HepG2 (cell line): ENCODE data around the gene JMJD6. TPM values are rescaled to one million over a fixed set of nuclear protein-coding genes. Genes with fewer than 3 reads are reported as not detected.

Source experiments
- AGO1 ChIP-seq: fragments of 200-400 bp; formaldehyde crosslinking; IDR thresholded peaks from 2 replicates; pipeline ENCODE4 v1.6.1; 2017; ENCODE audit warnings: mild to moderate bottlenecking, low read depth, low read length, moderate library complexity; ENCODE audit not compliant: poor library complexity, severe bottlenecking
- ARHGAP35 ChIP-seq: sonication (generic); formaldehyde crosslinking; IDR thresholded peaks from 2 replicates; pipeline ENCODE4 v1.9.0; 2022; ENCODE audit warnings: mild to moderate bottlenecking, inconsistent platforms, moderate library complexity, missing genetic modification reagents, borderline replicate concordance
- HNRNPLL ChIP-seq: fragments of 200-400 bp; formaldehyde crosslinking; IDR thresholded peaks from 2 replicates; pipeline ENCODE4 v1.6.1; 2017; ENCODE audit warnings: mild to moderate bottlenecking, low read depth, low read length; ENCODE audit not compliant: poor library complexity, severe bottlenecking
- HOXA9 ChIP-seq: sonication (generic); formaldehyde crosslinking; IDR thresholded peaks from 2 replicates; pipeline ENCODE4 v1.8.1; 2022; ENCODE audit warnings: missing genetic modification reagents, mild to moderate bottlenecking, moderate library complexity, borderline replicate concordance
- IRX3 ChIP-seq: sonication (generic); formaldehyde crosslinking; IDR thresholded peaks from 2 replicates; pipeline ENCODE4 v1.8.1; 2023; ENCODE audit warnings: mild to moderate bottlenecking, low read depth, missing genetic modification reagents, borderline replicate concordance
- MAFG ChIP-seq: sonication (generic); formaldehyde crosslinking; IDR thresholded peaks from 2 replicates; pipeline ENCODE4 v1.5.1; 2020; ENCODE audit warnings: mild to moderate bottlenecking, missing genetic modification reagents
- NCOR1 ChIP-seq: fragments of 200-600 bp; sonication (generic); IDR thresholded peaks from 2 replicates; pipeline ENCODE4 v1.7.0; 2017; ENCODE audit warnings: antibody characterized with exemption, low read length, borderline replicate concordance
- SAFB2 ChIP-seq: sonication (generic); formaldehyde crosslinking; IDR thresholded peaks from 2 replicates; pipeline ENCODE4 v1.5.1; 2020; ENCODE audit warnings: missing genetic modification reagents, low read depth, mild to moderate bottlenecking, borderline replicate concordance
- SUZ12 ChIP-seq: fragments of 150-350 bp; IDR thresholded peaks from 2 replicates; pipeline ENCODE4 v1.6.1; 2014; ENCODE audit warnings: low read depth, low read length
- THYN1 ChIP-seq: sonication (generic); formaldehyde crosslinking; IDR thresholded peaks from 2 replicates; pipeline ENCODE4 v1.8.1; 2023; ENCODE audit warnings: low read depth, mild to moderate bottlenecking, moderate library complexity, missing genetic modification reagents, borderline replicate concordance
- ZBTB1 ChIP-seq: sonication (generic); formaldehyde crosslinking; IDR thresholded peaks from 2 replicates; pipeline ENCODE4 v1.4.0; 2020; ENCODE audit warnings: missing genetic modification reagents, borderline replicate concordance
- ZNF20 ChIP-seq: sonication (generic); formaldehyde crosslinking; IDR thresholded peaks from 2 replicates; pipeline ENCODE4 v1.4.0; 2020; ENCODE audit warnings: mild to moderate bottlenecking, moderate library complexity, missing genetic modification reagents
- ZNF292 ChIP-seq: sonication (generic); formaldehyde crosslinking; IDR thresholded peaks from 2 replicates; pipeline ENCODE4 v1.8.1; 2022; ENCODE audit warnings: mild to moderate bottlenecking, low read depth, missing genetic modification reagents, borderline replicate concordance
- ZNF556 ChIP-seq: sonication (generic); formaldehyde crosslinking; IDR thresholded peaks from 2 replicates; pipeline ENCODE4 v1.4.0; 2020; ENCODE audit warnings: mild to moderate bottlenecking, missing genetic modification reagents, borderline replicate concordance
- ZNF776 ChIP-seq: sonication (generic); formaldehyde crosslinking; IDR thresholded peaks from 2 replicates; pipeline ENCODE4 v1.4.0; 2020; ENCODE audit warnings: mild to moderate bottlenecking, missing genetic modification reagents
- ZNF781 ChIP-seq: sonication (generic); formaldehyde crosslinking; IDR thresholded peaks from 2 replicates; pipeline ENCODE4 v1.5.1; 2020; ENCODE audit warnings: borderline replicate concordance, mild to moderate bottlenecking, missing genetic modification reagents; ENCODE audit errors: not compliant biosample characterization
- ZNF792 ChIP-seq: IDR thresholded peaks from 2 replicates; pipeline ENCODE4 v1.6.1; 2016
- polyA plus RNA-seq, 8 experiments: library from polyadenylated mRNA; depleted of rRNA in 3 of 8; stranded (reverse) in 7 of 8; unstranded in 1 of 8; fragments of >200 nt; fragmentation: Illumina TruSeq in 4 of 8; extraction: Trizol in 4 of 8; gene quantifications; 2 replicates each; pipeline versions ENCODE4 v1.2.1 to v1.2.3, GENCODE V29; 2011 to 2016; ENCODE audit warnings: low read depth in 4 of 8, missing spikeins in 1 of 8, mixed read lengths in 1 of 8; ENCODE audit not compliant: insufficient read depth in 1 of 8
- total RNA-seq, 5 experiments: library from RNA; depleted of rRNA; stranded (reverse); fragments of >200 nt; fragmentation: Illumina TruSeq; extraction: Trizol; gene quantifications; 2 replicates each; pipeline ENCODE4 v1.2.3, GENCODE V29; 2016; ENCODE audit warnings: low read depth in 1 of 5
- TF ChIP-seq, protein P1 (sequence below): sonication (generic); formaldehyde crosslinking; IDR thresholded peaks from 2 replicates; pipeline ENCODE4 v1.4.0; 2020; ENCODE audit warnings: missing genetic modification reagents
- TF ChIP-seq, protein P2 (sequence below): sonication (generic); formaldehyde crosslinking; conservative IDR thresholded peaks from 2 replicates; pipeline ENCODE4 v1.4.0; 2020; ENCODE audit warnings: missing genetic modification reagents
- TF ChIP-seq, protein P3 (sequence below): sonication (generic); formaldehyde crosslinking; IDR thresholded peaks from 2 replicates; pipeline ENCODE4 v1.8.1; 2022; ENCODE audit warnings: low read depth, mild to moderate bottlenecking, missing genetic modification reagents
- TF ChIP-seq, protein P4 (sequence below): sonication (generic); formaldehyde crosslinking; IDR thresholded peaks from 2 replicates; pipeline ENCODE4 v1.4.0; 2020; ENCODE audit warnings: missing genetic modification reagents

JMJD6 gene
- total and polyA plus RNA-seq, 2 of the 13 experiments (the other 11 are each of a cell fraction or from before 2014, with no cell fraction given) = 33.6 to 41.0 TPM

DNA sequence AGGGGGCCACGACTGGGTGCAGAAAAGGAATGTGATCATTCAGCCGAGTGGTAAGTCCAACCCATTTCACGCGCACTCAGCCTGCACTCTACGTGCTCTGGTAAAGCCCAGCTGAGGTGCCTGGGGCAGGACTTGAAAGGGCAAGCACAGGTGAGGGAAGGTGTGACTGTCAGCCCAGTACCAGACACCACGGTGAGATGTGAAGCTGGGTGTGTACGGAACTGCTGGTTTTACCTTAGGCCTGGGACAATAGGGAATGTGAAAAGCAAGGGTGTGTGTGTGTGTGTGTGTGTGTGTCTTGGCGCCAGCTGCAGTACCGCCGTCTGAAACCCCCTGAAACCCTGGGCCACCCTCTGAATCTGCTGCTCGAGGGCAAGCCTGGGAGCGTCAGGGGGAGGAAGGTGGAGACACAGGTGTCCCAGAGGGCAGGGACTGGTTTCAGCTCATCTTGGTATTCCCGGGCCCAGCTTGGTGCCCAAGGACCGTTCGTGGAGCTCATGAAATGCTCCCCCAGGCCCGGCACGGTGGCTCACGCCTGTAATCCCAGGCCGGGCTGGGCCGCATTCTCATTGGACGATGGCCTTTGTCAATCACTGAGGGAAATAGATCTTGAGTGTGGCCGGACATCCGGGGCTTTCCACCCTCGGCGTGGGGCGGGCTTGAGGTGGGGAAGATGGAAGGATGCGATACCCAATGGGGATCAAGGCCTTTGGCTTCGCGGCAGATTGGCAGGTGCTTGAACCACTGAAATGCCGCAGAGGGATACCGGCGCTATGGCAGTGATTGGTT lies 55.1 kb downstream of the JMJD6 start (continued):
- no peak for TF ChIP-seq THYN1
- no peak for TF ChIP-seq ZBTB1 (CRISPR knock-in tag)
- TF ChIP-seq ZNF776 (CRISPR knock-in tag) = peak; percentile 67; the same call in 1 of the 2 replicates
- TF ChIP-seq MAFG (CRISPR knock-in tag) = no peak
- no peak for TF ChIP-seq HNRNPLL
- TF ChIP-seq, protein P1, sequence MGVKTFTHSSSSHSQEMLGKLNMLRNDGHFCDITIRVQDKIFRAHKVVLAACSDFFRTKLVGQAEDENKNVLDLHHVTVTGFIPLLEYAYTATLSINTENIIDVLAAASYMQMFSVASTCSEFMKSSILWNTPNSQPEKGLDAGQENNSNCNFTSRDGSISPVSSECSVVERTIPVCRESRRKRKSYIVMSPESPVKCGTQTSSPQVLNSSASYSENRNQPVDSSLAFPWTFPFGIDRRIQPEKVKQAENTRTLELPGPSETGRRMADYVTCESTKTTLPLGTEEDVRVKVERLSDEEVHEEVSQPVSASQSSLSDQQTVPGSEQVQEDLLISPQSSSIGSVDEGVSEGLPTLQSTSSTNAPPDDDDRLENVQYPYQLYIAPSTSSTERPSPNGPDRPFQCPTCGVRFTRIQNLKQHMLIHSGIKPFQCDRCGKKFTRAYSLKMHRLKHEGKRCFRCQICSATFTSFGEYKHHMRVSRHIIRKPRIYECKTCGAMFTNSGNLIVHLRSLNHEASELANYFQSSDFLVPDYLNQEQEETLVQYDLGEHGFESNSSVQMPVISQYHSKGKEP (CRISPR knock-in tag) = no peak
- TF ChIP-seq, protein P2, sequence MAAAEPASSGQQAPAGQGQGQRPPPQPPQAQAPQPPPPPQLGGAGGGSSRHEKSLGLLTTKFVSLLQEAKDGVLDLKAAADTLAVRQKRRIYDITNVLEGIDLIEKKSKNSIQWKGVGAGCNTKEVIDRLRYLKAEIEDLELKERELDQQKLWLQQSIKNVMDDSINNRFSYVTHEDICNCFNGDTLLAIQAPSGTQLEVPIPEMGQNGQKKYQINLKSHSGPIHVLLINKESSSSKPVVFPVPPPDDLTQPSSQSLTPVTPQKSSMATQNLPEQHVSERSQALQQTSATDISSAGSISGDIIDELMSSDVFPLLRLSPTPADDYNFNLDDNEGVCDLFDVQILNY = no peak; the same call in none of the 2 replicates
- peak; percentile 79 for TF ChIP-seq ZNF292
- peak; percentile 29 for TF ChIP-seq ZNF781 (CRISPR knock-in tag)
- TF ChIP-seq, protein P3, sequence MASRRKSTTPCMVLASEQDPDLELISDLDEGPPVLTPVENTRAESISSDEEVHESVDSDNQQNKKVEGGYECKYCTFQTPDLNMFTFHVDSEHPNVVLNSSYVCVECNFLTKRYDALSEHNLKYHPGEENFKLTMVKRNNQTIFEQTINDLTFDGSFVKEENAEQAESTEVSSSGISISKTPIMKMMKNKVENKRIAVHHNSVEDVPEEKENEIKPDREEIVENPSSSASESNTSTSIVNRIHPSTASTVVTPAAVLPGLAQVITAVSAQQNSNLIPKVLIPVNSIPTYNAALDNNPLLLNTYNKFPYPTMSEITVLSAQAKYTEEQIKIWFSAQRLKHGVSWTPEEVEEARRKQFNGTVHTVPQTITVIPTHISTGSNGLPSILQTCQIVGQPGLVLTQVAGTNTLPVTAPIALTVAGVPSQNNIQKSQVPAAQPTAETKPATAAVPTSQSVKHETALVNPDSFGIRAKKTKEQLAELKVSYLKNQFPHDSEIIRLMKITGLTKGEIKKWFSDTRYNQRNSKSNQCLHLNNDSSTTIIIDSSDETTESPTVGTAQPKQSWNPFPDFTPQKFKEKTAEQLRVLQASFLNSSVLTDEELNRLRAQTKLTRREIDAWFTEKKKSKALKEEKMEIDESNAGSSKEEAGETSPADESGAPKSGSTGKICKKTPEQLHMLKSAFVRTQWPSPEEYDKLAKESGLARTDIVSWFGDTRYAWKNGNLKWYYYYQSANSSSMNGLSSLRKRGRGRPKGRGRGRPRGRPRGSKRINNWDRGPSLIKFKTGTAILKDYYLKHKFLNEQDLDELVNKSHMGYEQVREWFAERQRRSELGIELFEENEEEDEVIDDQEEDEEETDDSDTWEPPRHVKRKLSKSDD = peak; percentile 66; the same call in 1 of the 2 replicates
- peak; percentile 63 for TF ChIP-seq AGO1
- TF ChIP-seq ZNF792 = no peak; the same call in none of the 2 replicates
- TF ChIP-seq HOXA9 (CRISPR knock-in tag) = no peak
- peak; percentile 77 for TF ChIP-seq SAFB2 (CRISPR knock-in tag)
- TF ChIP-seq, protein P4, sequence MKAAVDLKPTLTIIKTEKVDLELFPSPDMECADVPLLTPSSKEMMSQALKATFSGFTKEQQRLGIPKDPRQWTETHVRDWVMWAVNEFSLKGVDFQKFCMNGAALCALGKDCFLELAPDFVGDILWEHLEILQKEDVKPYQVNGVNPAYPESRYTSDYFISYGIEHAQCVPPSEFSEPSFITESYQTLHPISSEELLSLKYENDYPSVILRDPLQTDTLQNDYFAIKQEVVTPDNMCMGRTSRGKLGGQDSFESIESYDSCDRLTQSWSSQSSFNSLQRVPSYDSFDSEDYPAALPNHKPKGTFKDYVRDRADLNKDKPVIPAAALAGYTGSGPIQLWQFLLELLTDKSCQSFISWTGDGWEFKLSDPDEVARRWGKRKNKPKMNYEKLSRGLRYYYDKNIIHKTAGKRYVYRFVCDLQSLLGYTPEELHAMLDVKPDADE = no peak
- no peak for TF ChIP-seq ZNF20 (CRISPR knock-in tag)
- TF ChIP-seq SUZ12 = no peak
- TF ChIP-seq NCOR1 = no peak; the same call in 1 of the 2 replicates
- TF ChIP-seq ARHGAP35 (CRISPR knock-in tag) = peak; percentile 89
- peak; percentile 87; the same call in 1 of the 2 replicates for TF ChIP-seq IRX3
- TF ChIP-seq ZNF556 = peak; percentile 96; the same call in 1 of the 2 replicates
